Astrocyte (in vitro differentiated cells and primary cell): ENCODE data around the gene SGCD. TPM values are rescaled to one million over a fixed set of nuclear protein-coding genes. Genes with fewer than 3 reads are reported as not detected.

Experiments
- DNase-seq: peaks from one replicate; pipeline ENCODE4 v3.0.0-alpha.2; 2010; ENCODE audit warnings: low read depth
- FAIRE-seq: peaks from 2 replicates; lab custom pipeline; 2011; peaks lifted over from hg19 to GRCh38; lab: Jason Lieb, UNC
- H2AFZ ChIP-seq: 2 replicates; pipeline ENCODE4 v1.6.0; 2012; ENCODE audit warnings: low read depth, low read length, inconsistent platforms
- H3K27ac ChIP-seq: 2 replicates; pipeline ENCODE4 v1.5.1; 2011; ENCODE audit warnings: low read depth, low read length, inconsistent platforms
- H3K27me3 ChIP-seq: 2 replicates; pipeline ENCODE4 v1.6.0; 2011; ENCODE audit warnings: low read length, inconsistent platforms; ENCODE audit not compliant: insufficient read depth
- H3K36me3 ChIP-seq: 2 replicates; pipeline ENCODE4 v1.5.1; 2011; ENCODE audit warnings: low read length, inconsistent platforms; ENCODE audit not compliant: insufficient read depth
- H3K4me1 ChIP-seq: 2 replicates; pipeline ENCODE4 v1.5.1; 2011; ENCODE audit warnings: low read length, inconsistent platforms; ENCODE audit not compliant: insufficient read depth
- H3K4me2 ChIP-seq: 2 replicates; pipeline ENCODE4 v1.6.0; 2012; ENCODE audit warnings: low read length, inconsistent platforms
- H3K4me3 ChIP-seq: 2 replicates; pipeline ENCODE4 v1.5.1; 2011; ENCODE audit warnings: low read depth, mild to moderate bottlenecking, low read length, inconsistent platforms; ENCODE audit not compliant: insufficient read depth
- H3K79me2 ChIP-seq: 2 replicates; pipeline ENCODE4 v1.6.0; 2012; ENCODE audit warnings: mild to moderate bottlenecking, low read length, inconsistent platforms; ENCODE audit not compliant: insufficient read depth
- H3K9ac ChIP-seq: 2 replicates; pipeline ENCODE4 v1.6.0; 2012; ENCODE audit warnings: mild to moderate bottlenecking, low read length, inconsistent platforms
- H3K9me3 ChIP-seq: 2 replicates; pipeline ENCODE4 v1.5.1; 2012; ENCODE audit warnings: low read depth, mild to moderate bottlenecking, low read length, inconsistent platforms; ENCODE audit not compliant: insufficient read depth
- H4K20me1 ChIP-seq: 2 replicates; pipeline ENCODE4 v1.6.0; 2012; ENCODE audit warnings: low read length, inconsistent platforms; ENCODE audit not compliant: insufficient read depth
- H3K27ac Mint-ChIP-seq: one replicate; pipeline ENCODE4 v1.8.0; 2021; ENCODE audit warnings: mild to moderate bottlenecking, mixed read lengths; ENCODE audit not compliant: unreplicated experiment
- H3K27me3 Mint-ChIP-seq: one replicate; pipeline ENCODE4 v1.8.0; 2021; ENCODE audit warnings: low read depth, mixed read lengths; ENCODE audit not compliant: unreplicated experiment
- H3K36me3 Mint-ChIP-seq: one replicate; pipeline ENCODE4 v1.8.0; 2021; ENCODE audit warnings: low read depth, mixed read lengths; ENCODE audit not compliant: unreplicated experiment
- H3K4me1 Mint-ChIP-seq: one replicate; pipeline ENCODE4 v1.8.0; 2021; ENCODE audit warnings: low read depth, mixed read lengths; ENCODE audit not compliant: unreplicated experiment
- H3K4me3 Mint-ChIP-seq: one replicate; pipeline ENCODE4 v1.8.0; 2021; ENCODE audit warnings: mild to moderate bottlenecking, moderate library complexity, mixed read lengths; ENCODE audit not compliant: unreplicated experiment
- H3K9me3 Mint-ChIP-seq: one replicate; pipeline ENCODE4 v1.8.0; 2021; ENCODE audit warnings: mild to moderate bottlenecking, mixed read lengths; ENCODE audit not compliant: unreplicated experiment
- CTCF ChIP-seq: IDR thresholded peaks from 2 replicates; pipeline ENCODE4 v1.5.1; 2011; ENCODE audit warnings: low read depth, mild to moderate bottlenecking, inconsistent platforms, low read length, moderate library complexity; ENCODE audit not compliant: insufficient read depth
- EZH2 ChIP-seq: IDR thresholded peaks from 2 replicates; pipeline ENCODE4 v1.6.1; 2012; ENCODE audit warnings: mild to moderate bottlenecking, low read length, inconsistent platforms; ENCODE audit not compliant: insufficient read depth
- total RNA-seq: library from RNA; stranded (reverse); gene quantifications from 2 replicates; pipeline ENCODE4 v1.2.1, GENCODE V29; 2021

Gene SGCD
- total RNA-seq, 1 donor from 2014 or later, result 2.9 TPM

DNA sequence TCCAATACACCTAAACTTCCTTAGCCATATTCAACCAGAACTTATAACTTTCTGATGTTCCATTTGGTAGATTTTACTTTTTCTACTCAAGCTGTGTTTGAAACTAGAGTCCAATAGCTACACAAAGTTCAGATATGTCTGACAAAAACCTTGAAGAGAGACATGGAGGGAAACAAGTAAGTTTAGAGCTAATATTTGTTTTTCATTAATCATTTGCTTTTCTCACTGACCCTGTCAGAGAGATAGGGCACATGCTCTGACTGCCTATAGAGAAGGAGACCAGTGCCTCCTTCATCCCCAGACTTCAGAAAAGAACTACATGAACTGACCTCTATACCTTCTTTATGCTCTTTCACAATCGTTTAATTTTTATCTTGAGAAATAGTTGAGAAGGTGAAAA is 366.1 kb downstream of the SGCD start:
- Histone ChIP-seq H3K36me3 (no peaks in the 10 kb centered on the region), H3K9me3 (no peaks in the 10 kb centered on the region), H3K9ac (no peak overlapping the region), H3K79me2 (no peaks in the 10 kb centered on the region), H3K27me3 (no peaks in the 10 kb centered on the region), H3K4me2 (no peak overlapping the region), H3K4me3 (no peak overlapping the region), H3K27ac (no peak overlapping the region), H4K20me1 (no peaks in the 10 kb centered on the region), H3K4me1 (no peaks in the 10 kb centered on the region), H2AFZ (no peak overlapping the region)
- no peak for TF ChIP-seq EZH2
- no peak for TF ChIP-seq CTCF
- Mint-ChIP-seq H3K36me3 (no peaks in the 10 kb centered on the region), H3K4me3 (no peak overlapping the region), H3K27me3 (peaks cover 4% of the 10 kb centered on the region), H3K9me3 (peaks cover 2% of the 10 kb centered on the region), H3K4me1 (no peaks in the 10 kb centered on the region), H3K27ac (no peak overlapping the region)
- no peak for DNase-seq
- FAIRE-seq, result no peak

DNA sequence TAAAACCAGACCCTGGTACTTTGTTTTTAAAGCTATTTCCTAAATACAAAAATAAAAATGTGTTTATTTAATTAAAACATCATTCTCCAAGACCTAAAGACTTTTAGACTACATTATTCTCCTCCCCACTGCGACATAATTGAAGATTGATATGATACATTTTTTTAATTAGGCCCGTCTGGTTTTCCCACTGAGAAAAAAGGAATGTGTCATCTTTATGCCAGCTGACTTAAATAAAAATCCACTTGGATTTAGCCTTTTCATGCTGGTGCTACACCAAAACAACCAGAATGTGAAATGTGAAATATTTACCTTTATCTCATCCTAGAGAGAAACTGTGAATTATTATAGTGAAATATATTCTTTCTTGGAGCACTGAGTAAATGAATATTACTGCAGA is 367.6 kb downstream of the SGCD start:
- Histone ChIP-seq H3K4me2 (no peak overlapping the region), H2AFZ (no peak overlapping the region), H3K27ac (no peak overlapping the region), H3K27me3 (no peaks in the 10 kb centered on the region), H3K4me3 (no peak overlapping the region), H3K9me3 (no peaks in the 10 kb centered on the region), H3K9ac (no peak overlapping the region), H3K4me1 (no peaks in the 10 kb centered on the region), H3K36me3 (no peaks in the 10 kb centered on the region), H4K20me1 (no peaks in the 10 kb centered on the region), H3K79me2 (no peaks in the 10 kb centered on the region)
- Mint-ChIP-seq H3K4me3 (no peak overlapping the region), H3K9me3 (peaks cover 2% of the 10 kb centered on the region), H3K36me3 (no peaks in the 10 kb centered on the region), H3K27me3 (peaks cover 4% of the 10 kb centered on the region), H3K4me1 (peaks cover 8% of the 10 kb centered on the region), H3K27ac (no peak overlapping the region)
- DNase-seq, result no peak
- no peak for FAIRE-seq
- no peak for TF ChIP-seq EZH2
- TF ChIP-seq CTCF, result no peak

- no peak overlapping the region for H3K4me2 ChIP-seq
- H3K4me3 Mint-ChIP-seq, result no peak overlapping the region
- no peak overlapping the region for H2AFZ ChIP-seq
- H3K36me3 ChIP-seq, result no peaks in the 10 kb centered on the region
- no peak overlapping the region for H3K9ac ChIP-seq
- TF ChIP-seq CTCF, result no peak
- TF ChIP-seq EZH2, result no peak
- DNase-seq, result no peak
- no peaks in the 10 kb centered on the region for H4K20me1 ChIP-seq
- H3K9me3 Mint-ChIP-seq, result peaks cover 6% of the 10 kb centered on the region
- H3K4me1 Mint-ChIP-seq, result peaks cover 8% of the 10 kb centered on the region
- no peaks in the 10 kb centered on the region for H3K27me3 ChIP-seq
- no peak overlapping the region for H3K4me3 ChIP-seq
- H3K79me2 ChIP-seq, result no peaks in the 10 kb centered on the region
- H3K4me1 ChIP-seq, result no peaks in the 10 kb centered on the region
- peaks cover 4% of the 10 kb centered on the region for H3K27me3 Mint-ChIP-seq
- H3K36me3 Mint-ChIP-seq, result peaks cover 2% of the 10 kb centered on the region
- H3K27ac ChIP-seq, result no peak overlapping the region
- no peak overlapping the region for H3K27ac Mint-ChIP-seq
- no peak for FAIRE-seq
- no peaks in the 10 kb centered on the region for H3K9me3 ChIP-seq
Observed at GRCh38 chr5:156695774-156696173, 368.8 kb downstream of the SGCD start.
